KOPT-K1 (cell line): ENCODE results near the gene DUSP18.
"Not testable (repeated sequence)": the region's sequence is repeated elsewhere in the genome, so short reads cannot be mapped to it uniquely, and the experiment has no call there.

ENCODE experiments used
- H3K27ac ChIP-seq: fragments of 200-600 bp; sonication (generic); 2 replicates; pipeline ENCODE4 v1.5.1; 2016; ENCODE audit warnings: antibody characterized with exemption, mild to moderate bottlenecking, low read depth, low read length; ENCODE audit not compliant: poor library complexity, severe bottlenecking
- H3K36me3 ChIP-seq: fragments of 200-600 bp; sonication (generic); 2 replicates; pipeline ENCODE4 v1.5.1; 2017; ENCODE audit warnings: antibody characterized with exemption, mild to moderate bottlenecking, low read length, moderate library complexity; ENCODE audit not compliant: insufficient read depth
- H3K9me3 ChIP-seq: fragments of 200-600 bp; sonication (generic); 2 replicates; pipeline ENCODE4 v1.5.1; 2017; ENCODE audit warnings: antibody characterized with exemption, low read length, mild to moderate bottlenecking; ENCODE audit not compliant: insufficient read depth, poor library complexity, severe bottlenecking

DUSP18 gene

DNA sequence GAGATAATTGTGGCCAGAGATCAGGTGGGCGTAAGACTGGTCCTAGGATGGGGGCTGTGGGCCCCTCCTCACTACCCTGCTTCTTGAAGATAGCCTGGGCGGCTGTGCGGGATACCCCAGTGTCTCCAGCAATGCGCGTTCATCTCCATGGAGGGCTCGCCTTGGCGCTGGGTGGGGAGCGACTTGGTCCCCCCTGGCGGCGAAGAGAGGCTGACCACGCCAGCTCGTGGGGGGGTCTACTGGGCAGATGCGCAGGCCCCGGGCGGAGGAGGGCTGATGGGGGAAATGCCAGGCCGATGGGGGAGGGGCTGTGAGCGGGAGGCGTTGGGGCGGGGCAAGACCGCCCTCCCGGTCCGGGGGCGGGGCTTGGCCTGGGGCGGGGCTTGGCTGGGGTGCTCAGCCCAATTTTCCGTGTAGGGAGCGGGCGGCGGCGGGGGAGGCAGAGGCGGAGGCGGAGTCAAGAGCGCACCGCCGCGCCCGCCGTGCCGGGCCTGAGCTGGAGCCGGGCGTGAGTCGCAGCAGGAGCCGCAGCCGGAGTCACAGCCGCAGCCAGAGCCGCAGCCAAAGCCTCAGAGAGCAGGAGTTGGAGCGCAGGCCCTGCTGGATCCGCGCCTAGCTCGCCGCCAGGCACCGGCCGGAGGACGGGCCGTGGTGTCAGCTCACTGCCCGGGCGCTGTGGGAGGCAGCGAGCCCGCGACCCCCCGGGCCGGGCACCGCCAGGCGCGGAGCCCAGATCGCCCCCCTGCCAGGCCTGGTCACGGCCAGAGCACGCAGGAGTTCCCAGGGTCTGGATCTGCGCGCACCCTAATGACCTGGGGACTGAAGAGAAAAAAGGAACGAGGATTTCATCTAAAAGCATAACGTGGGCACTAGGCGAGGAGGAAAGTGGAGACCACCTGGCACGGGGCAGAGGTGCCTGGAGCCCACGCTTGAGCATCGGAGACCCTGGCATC is 32.1 kb downstream of the DUSP18 start, which contains the start of gene SLC35E4:
Gene SLC35E4 (plus strand): TSS at position 509 of the 953 bp plus-strand sequence. CDS start 670 bp downstream, outside the sequence.
- H3K27ac ChIP-seq = peak within 1 kb of the TSS; percentile 20
- no peaks in the 10 kb centered on the region for H3K36me3 ChIP-seq
- H3K9me3 ChIP-seq = no peaks in the 10 kb centered on the region

DNA sequence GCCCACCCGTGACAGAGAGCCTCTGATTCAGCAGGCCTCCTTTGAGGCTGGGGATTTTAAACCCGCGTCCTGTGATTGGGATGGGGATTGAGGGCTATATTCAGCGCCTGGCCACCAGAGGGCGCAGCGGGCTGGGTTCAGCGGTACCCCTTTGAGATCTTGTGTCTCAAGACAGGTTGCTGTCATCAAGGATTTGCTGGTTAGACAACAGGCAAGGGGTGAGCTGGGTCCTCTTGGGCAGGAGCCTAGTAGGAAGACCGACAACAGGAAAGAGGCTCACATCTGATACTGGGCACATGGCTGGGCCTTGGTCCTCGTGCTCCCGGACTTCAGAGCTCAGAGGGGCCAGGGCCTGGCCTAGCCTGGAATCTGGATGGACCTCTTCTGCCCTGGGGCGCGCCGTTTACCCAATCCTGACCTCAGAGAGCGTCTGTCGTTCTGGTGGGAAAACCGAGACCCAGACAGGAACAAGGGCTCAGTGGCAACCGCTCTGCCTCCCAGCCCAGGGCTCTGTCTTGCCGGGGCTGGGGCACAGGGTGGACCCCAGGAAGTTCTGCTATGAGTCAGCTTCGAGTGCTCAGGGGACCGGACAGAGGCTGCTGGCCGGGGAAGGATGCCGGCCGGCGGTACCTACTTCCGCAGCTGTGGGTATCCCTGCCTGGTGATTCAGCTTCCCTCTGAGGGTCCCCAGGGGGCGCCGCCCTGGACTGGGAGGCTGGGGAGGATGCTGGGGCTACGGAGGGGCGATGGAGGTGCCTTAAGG is 33.0 kb downstream of the DUSP18 start:
- Histone ChIP-seq H3K36me3 (no peaks in the 10 kb centered on the region), H3K9me3 (no peaks in the 10 kb centered on the region), H3K27ac (no peak overlapping the region)

DNA sequence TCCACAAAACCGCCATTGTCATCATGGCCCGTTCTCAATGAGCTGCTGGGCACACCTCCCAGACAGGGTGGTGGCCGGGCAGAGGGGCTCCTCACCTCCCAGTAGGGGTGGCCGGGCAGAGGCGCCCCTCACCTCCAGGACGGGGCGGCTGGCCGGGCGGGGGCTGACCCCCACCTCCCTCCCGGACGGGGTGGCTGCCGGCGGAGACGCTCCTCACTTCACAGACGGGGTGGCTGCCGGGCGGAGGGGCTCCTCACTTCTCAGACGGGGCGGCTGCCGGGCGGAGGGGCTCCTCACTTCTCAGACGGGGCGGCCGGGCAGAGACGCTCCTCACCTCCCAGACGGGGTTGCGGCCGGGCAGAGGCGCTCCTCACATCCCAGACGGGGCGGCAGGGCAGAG is 36.2 kb downstream of the DUSP18 start:
- H3K27ac ChIP-seq, H3K9me3 ChIP-seq, H3K36me3 ChIP-seq: not testable (repeated sequence)

GRCh38 chr22:30628491-30628890 is 39.2 kb downstream of the DUSP18 start:
- Histone ChIP-seq H3K36me3 (no peaks in the 10 kb centered on the region), H3K27ac (no peak overlapping the region), H3K9me3 (no peaks in the 10 kb centered on the region)

- no peaks in the 10 kb centered on the region for H3K36me3 ChIP-seq
- H3K27ac ChIP-seq = no peak overlapping the region
- no peaks in the 10 kb centered on the region for H3K9me3 ChIP-seq
Observed at GRCh38 chr22:30627471-30627870, 40.2 kb downstream of the DUSP18 start.

- H3K9me3 ChIP-seq = no peaks in the 10 kb centered on the region
- H3K36me3 ChIP-seq = no peaks in the 10 kb centered on the region
- no peak overlapping the region for H3K27ac ChIP-seq
Observed at GRCh38 chr22:30626413-30626812, 41.3 kb downstream of the DUSP18 start.

- H3K9me3 ChIP-seq, H3K36me3 ChIP-seq, H3K27ac ChIP-seq: not testable (repeated sequence)
Observed at GRCh38 chr22:30619909-30620308, 47.8 kb downstream of the DUSP18 start.

DNA sequence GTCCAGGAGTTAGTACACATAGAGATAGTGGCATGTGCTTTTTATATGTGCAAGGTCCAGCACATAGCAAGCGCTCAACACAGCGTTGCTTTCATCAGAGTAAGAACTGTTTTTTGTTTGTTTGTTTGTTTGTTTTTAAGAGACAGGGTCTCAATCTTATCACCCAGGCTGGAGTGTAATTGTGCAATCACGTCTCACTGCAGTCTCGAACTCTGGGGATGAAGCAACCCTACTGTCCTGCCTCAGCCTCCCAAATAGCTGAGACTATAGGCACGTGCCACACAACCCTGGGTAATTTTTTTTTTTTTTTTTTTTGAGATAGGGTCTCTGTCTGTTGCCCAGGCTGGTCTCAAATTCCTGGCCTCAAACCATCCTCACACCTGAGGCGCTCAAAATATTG is 49.9 kb downstream of the DUSP18 start:
- H3K36me3 ChIP-seq = no peaks in the 10 kb centered on the region
- H3K9me3 ChIP-seq = no peaks in the 10 kb centered on the region

GRCh38 chr22:30615543-30615954 is 52.1 kb downstream of the DUSP18 start:
- Histone ChIP-seq H3K27ac (no peak overlapping the region), H3K36me3 (no peaks in the 10 kb centered on the region), H3K9me3 (no peaks in the 10 kb centered on the region)

More for the DNA sequence above, 49.9 kb downstream of the DUSP18 start:
- no peak overlapping the region for H3K27ac ChIP-seq

DNA sequence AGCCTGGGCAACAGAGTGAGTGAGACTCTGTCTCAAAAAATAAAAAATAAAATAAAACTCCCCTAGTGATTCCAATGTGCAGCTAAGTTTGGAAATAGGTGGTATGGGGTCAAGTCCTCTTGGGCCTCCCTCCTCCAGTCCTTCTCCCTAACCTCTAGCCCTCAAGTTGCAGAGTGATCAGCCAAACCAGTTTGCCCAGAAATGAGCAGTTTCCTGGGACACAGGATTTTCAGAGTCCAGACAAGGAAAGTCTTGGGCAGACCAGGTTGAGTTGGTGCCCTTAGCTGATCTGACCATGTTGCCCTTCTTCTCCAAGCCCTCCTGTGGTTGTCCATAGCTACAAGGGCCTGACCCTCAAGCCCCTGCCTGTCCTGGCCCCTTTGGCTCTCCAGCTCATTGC is 52.8 kb downstream of the DUSP18 start:
- Histone ChIP-seq H3K36me3 (no peaks in the 10 kb centered on the region), H3K27ac (no peak overlapping the region), H3K9me3 (no peaks in the 10 kb centered on the region)

GRCh38 chr22:30614268-30614667 is 53.4 kb downstream of the DUSP18 start:
- H3K9me3 ChIP-seq = no peaks in the 10 kb centered on the region
- no peak overlapping the region for H3K27ac ChIP-seq
- no peaks in the 10 kb centered on the region for H3K36me3 ChIP-seq

- Histone ChIP-seq H3K36me3 (no peaks in the 10 kb centered on the region), H3K27ac (no peak overlapping the region), H3K9me3 (no peaks in the 10 kb centered on the region)
Observed at GRCh38 chr22:30612789-30613188, 54.9 kb downstream of the DUSP18 start.
